ENCODE data around the gene RAPGEF6. TPM values are rescaled to one million over a fixed set of nuclear protein-coding genes. Genes with fewer than 3 reads are reported as not detected.
A peak's percentile ranks its signal among the peaks of the same experiment; 100 is the strongest.

The RAPGEF6 gene
- total RNA-seq, 2 donors from 2014 or later: 19.2 to 24.0 TPM

GRCh38 chr5:131564229-131564652, 70.8 kb downstream of the RAPGEF6 start:
- Mint-ChIP-seq H3K9me3 (no peaks in the 10 kb centered on the region), H3K27ac (peak overlapping the region; percentile 70), H3K4me3 (no peak overlapping the region), H3K4me1 (peaks cover 11% of the 10 kb centered on the region), H3K36me3 (ENCODE audit: low read depth) (peaks cover 10% of the 10 kb centered on the region), H3K27me3 (ENCODE audit: insufficient read depth) (no peaks in the 10 kb centered on the region)
- Histone ChIP-seq H3K9me3 (ENCODE audit: control insufficient read depth, low read length) (no peaks in the 10 kb centered on the region), H3K27ac (ENCODE audit: low read depth, low read length) (peak overlapping the region; percentile 32), H3K36me3 (ENCODE audit: control insufficient read depth, insufficient read depth, low read length) (peaks cover 16% of the 10 kb centered on the region), H3K4me1 (ENCODE audit: control insufficient read depth, insufficient read depth, low read length) (no peaks in the 10 kb centered on the region), H3K27me3 (ENCODE audit: control insufficient read depth, insufficient read depth, low read length, poor library complexity, severe bottlenecking) (no peaks in the 10 kb centered on the region), H3K9ac (ENCODE audit: extremely low read depth, low read length, poor library complexity, severe bottlenecking) (no peak overlapping the region), H3K4me3 (ENCODE audit: low read length) (no peak overlapping the region)
- 57 to 84% methylated on average over 1 to 4 of the region's 4 CpGs for WGBS, 2 experiments (ENCODE audit: insufficient coverage in 1 of 2, insufficient read length in 1 of 2)
- no peak for TF ChIP-seq CTCF (conservative IDR thresholded peaks at IDR 0.05)
- DNase-seq: no peak

- Histone ChIP-seq H3K9ac (ENCODE audit: extremely low read depth, low read length, poor library complexity, severe bottlenecking) (no peak overlapping the region), H3K9me3 (ENCODE audit: control insufficient read depth, low read length) (no peaks in the 10 kb centered on the region), H3K4me1 (ENCODE audit: control insufficient read depth, insufficient read depth, low read length) (no peaks in the 10 kb centered on the region), H3K36me3 (ENCODE audit: control insufficient read depth, insufficient read depth, low read length) (peaks cover 20% of the 10 kb centered on the region), H3K27ac (ENCODE audit: low read depth, low read length) (peak overlapping the region; percentile 32), H3K4me3 (ENCODE audit: low read length) (no peak overlapping the region), H3K27me3 (ENCODE audit: control insufficient read depth, insufficient read depth, low read length, poor library complexity, severe bottlenecking) (no peaks in the 10 kb centered on the region)
- Mint-ChIP-seq H3K4me1 (peaks cover 11% of the 10 kb centered on the region), H3K36me3 (ENCODE audit: low read depth) (peaks cover 13% of the 10 kb centered on the region), H3K4me3 (no peak overlapping the region), H3K27ac (peak overlapping the region; percentile 70), H3K27me3 (ENCODE audit: insufficient read depth) (no peaks in the 10 kb centered on the region), H3K9me3 (no peaks in the 10 kb centered on the region)
- DNase-seq: peak; percentile 58
- peak; percentile 56 for TF ChIP-seq CTCF (conservative IDR thresholded peaks at IDR 0.05)
- WGBS, 2 experiments (ENCODE audit: insufficient coverage in 1 of 2, insufficient read length in 1 of 2): 75 to 81% methylated on average over 8 of the region's 8 CpGs
Measured at GRCh38 chr5:131563434-131564228, 71.4 kb downstream of the RAPGEF6 start.

- Histone ChIP-seq H3K9ac (ENCODE audit: extremely low read depth, low read length, poor library complexity, severe bottlenecking) (no peak overlapping the region), H3K4me1 (ENCODE audit: control insufficient read depth, insufficient read depth, low read length) (no peaks in the 10 kb centered on the region), H3K27ac (ENCODE audit: low read depth, low read length) (no peak overlapping the region), H3K9me3 (ENCODE audit: control insufficient read depth, low read length) (no peaks in the 10 kb centered on the region), H3K4me3 (ENCODE audit: low read length) (no peak overlapping the region), H3K27me3 (ENCODE audit: control insufficient read depth, insufficient read depth, low read length, poor library complexity, severe bottlenecking) (no peaks in the 10 kb centered on the region), H3K36me3 (ENCODE audit: control insufficient read depth, insufficient read depth, low read length) (peaks cover 27% of the 10 kb centered on the region)
- Mint-ChIP-seq H3K9me3 (no peaks in the 10 kb centered on the region), H3K4me3 (no peak overlapping the region), H3K4me1 (peaks cover 10% of the 10 kb centered on the region), H3K27ac (no peak overlapping the region), H3K36me3 (ENCODE audit: low read depth) (no peaks in the 10 kb centered on the region), H3K27me3 (ENCODE audit: insufficient read depth) (no peaks in the 10 kb centered on the region)
- WGBS, 2 experiments (ENCODE audit: insufficient coverage in 1 of 2, insufficient read length in 1 of 2): 89 to 95% methylated on average over 1 to 2 of the region's 2 CpGs
- no peak for TF ChIP-seq CTCF (conservative IDR thresholded peaks at IDR 0.05)
- DNase-seq: no peak
Measured at GRCh38 chr5:131550606-131551005, 84.4 kb downstream of the RAPGEF6 start.

Measured in endodermal cell (in vitro differentiated cells).